Gastrocnemius medialis (tissue), 4 donors: ENCODE results near the gene CAMK1.

ENCODE experiments used
- CTCF ChIP-seq, 5 experiments: fragments of 450-650 bp in 3 of 5; fragments of 200-600 bp in 2 of 5; sonication (generic) in 2 of 5; IDR thresholded peaks in 4 of 5; conservative IDR thresholded peaks in 1 of 5; 1 replicate in 4 of 5; 2 replicates in 1 of 5; pipeline ENCODE4 v1.5.1; 2016 to 2019; ENCODE audit warnings: antibody characterized with exemption in 5 of 5, mild to moderate bottlenecking in 3 of 5, moderate library complexity in 3 of 5
- POLR2A ChIP-seq, 2 donors: fragments of 450-650 bp; IDR thresholded peaks; one replicate each; pipeline ENCODE4 v1.6.1; 2017; ENCODE audit warnings: antibody characterized with exemption in 2 of 2, mild to moderate bottlenecking in 2 of 2, moderate library complexity in 2 of 2

- TF ChIP-seq CTCF (IDR thresholded peaks at IDR 0.05 in 4 of 5, conservative IDR thresholded peaks at IDR 0.05 in 1 of 5) (no peak), POLR2A (IDR thresholded peaks at IDR 0.05) (no peak)
Observed at GRCh38 chr3:9757427-9757826, 12.3 kb downstream of the CAMK1 start.
